RWPE2 (cell line): Measurements from ENCODE around the gene GRM4.

ENCODE experiments used
- ATAC-seq: fragments of 200-7000 bp; cut with Tn5 transposase; 3 replicates; pipeline ENCODE4 v1.9.1; 2021; ENCODE audit warnings: low read depth
- DNase-seq: peaks from one replicate; pipeline ENCODE4 v3.0.0-alpha.2; 2020; ENCODE audit warnings: low spot score
- H3K27ac ChIP-seq: fragments of 450-650 bp; 2 replicates; pipeline ENCODE4 v1.5.1; 2017; ENCODE audit warnings: mild to moderate bottlenecking; ENCODE audit not compliant: poor library complexity, severe bottlenecking
- H3K27me3 ChIP-seq: fragments of 250-450 bp; sonication (Bioruptor Pico); 2 replicates; pipeline ENCODE4 v1.5.1; 2021; ENCODE audit warnings: mild to moderate bottlenecking, moderate library complexity; ENCODE audit not compliant: insufficient read depth, poor library complexity, severe bottlenecking
- H3K36me3 ChIP-seq: fragments of 250-450 bp; sonication (Bioruptor Pico); 2 replicates; pipeline ENCODE4 v1.5.1; 2020; ENCODE audit warnings: low read depth, mild to moderate bottlenecking, moderate library complexity
- H3K4me1 ChIP-seq: fragments of 250-450 bp; sonication (Bioruptor Pico); 2 replicates; pipeline ENCODE4 v1.5.1; 2021; ENCODE audit warnings: mild to moderate bottlenecking, moderate library complexity; ENCODE audit not compliant: insufficient read depth, poor library complexity, severe bottlenecking
- H3K4me3 ChIP-seq: fragments of 250-450 bp; sonication (Bioruptor Pico); 2 replicates; pipeline ENCODE4 v1.5.1; 2021; ENCODE audit warnings: mild to moderate bottlenecking, moderate library complexity; ENCODE audit not compliant: severe bottlenecking
- H3K9me3 ChIP-seq: fragments of 250-450 bp; sonication (Bioruptor Pico); 2 replicates; pipeline ENCODE4 v1.5.1; 2021; ENCODE audit warnings: mild to moderate bottlenecking, moderate library complexity; ENCODE audit not compliant: severe bottlenecking
- TF ChIP-seq, protein P1 (sequence below): fragments of 450-650 bp; IDR thresholded peaks from one replicate; pipeline ENCODE4 v1.5.1; 2017; ENCODE audit warnings: mild to moderate bottlenecking, moderate library complexity; ENCODE audit not compliant: poor library complexity, severe bottlenecking

The GRM4 gene

GRCh38 chr6:33988121-33989015 lies 157.5 kb downstream of the GRM4 start:
- Histone ChIP-seq H3K27ac (no peak overlapping the region), H3K27me3 (no peaks in the 10 kb centered on the region), H3K36me3 (no peaks in the 10 kb centered on the region), H3K4me1 (no peaks in the 10 kb centered on the region), H3K4me3 (no peak overlapping the region), H3K9me3 (no peaks in the 10 kb centered on the region)
- DNase-seq (no peak), ATAC-seq (no peak)
- TF ChIP-seq, protein P1, sequence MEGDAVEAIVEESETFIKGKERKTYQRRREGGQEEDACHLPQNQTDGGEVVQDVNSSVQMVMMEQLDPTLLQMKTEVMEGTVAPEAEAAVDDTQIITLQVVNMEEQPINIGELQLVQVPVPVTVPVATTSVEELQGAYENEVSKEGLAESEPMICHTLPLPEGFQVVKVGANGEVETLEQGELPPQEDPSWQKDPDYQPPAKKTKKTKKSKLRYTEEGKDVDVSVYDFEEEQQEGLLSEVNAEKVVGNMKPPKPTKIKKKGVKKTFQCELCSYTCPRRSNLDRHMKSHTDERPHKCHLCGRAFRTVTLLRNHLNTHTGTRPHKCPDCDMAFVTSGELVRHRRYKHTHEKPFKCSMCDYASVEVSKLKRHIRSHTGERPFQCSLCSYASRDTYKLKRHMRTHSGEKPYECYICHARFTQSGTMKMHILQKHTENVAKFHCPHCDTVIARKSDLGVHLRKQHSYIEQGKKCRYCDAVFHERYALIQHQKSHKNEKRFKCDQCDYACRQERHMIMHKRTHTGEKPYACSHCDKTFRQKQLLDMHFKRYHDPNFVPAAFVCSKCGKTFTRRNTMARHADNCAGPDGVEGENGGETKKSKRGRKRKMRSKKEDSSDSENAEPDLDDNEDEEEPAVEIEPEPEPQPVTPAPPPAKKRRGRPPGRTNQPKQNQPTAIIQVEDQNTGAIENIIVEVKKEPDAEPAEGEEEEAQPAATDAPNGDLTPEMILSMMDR: no peak

DNA sequence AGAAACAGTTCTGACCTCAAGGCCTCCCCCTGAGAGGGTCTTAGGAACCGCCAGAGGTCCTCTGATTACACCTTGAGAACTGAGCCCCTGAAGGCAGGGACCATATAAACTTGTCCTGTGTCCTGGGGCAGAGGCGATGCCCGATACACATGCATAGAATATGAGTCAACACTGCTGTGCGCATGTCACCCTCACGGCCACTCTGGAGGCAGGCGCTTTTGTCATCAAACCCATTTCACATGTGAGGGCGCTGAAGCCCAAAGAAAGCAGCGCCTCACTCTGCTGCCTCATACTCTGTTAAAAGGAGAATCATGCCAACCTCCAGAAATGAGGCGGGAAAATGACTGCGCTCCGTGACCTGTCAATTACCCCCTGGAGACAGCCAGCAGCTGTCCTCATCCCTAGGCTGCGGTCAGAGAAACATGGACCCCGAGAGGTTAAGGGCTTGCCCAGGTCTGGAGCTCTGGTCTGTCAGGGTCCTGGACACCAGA lies 158.3 kb downstream of the GRM4 start:
- TF ChIP-seq, protein P1: no peak
- H3K27me3 ChIP-seq: no peaks in the 10 kb centered on the region

DNA sequence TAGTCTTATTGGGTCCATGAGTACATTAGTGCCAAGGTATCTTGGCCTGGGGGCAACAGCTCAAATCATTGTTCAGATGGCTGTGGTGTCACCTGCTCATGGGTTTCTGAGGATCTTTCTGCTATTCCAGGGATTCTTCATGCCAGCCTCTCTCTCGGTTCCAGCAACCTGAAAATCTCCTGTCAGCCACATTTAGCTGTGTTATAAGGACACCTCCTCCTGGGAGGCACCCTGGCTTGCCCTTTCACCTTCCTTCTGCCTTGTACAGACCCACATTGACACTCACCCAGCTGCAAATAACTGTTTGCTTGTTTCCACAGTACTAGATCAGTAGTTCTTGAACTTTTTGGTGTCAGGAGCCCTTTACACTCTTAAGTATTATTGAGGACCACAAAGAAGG lies 159.9 kb downstream of the GRM4 start:
- DNase-seq (no peak), ATAC-seq (no peak)
- Histone ChIP-seq H3K27ac (no peak overlapping the region), H3K9me3 (no peaks in the 10 kb centered on the region), H3K4me1 (no peaks in the 10 kb centered on the region), H3K4me3 (no peak overlapping the region), H3K27me3 (no peaks in the 10 kb centered on the region), H3K36me3 (no peaks in the 10 kb centered on the region)
- TF ChIP-seq, protein P1: no peak

More for the DNA sequence above, 158.3 kb downstream of the GRM4 start:
- Histone ChIP-seq H3K36me3 (no peaks in the 10 kb centered on the region), H3K9me3 (no peaks in the 10 kb centered on the region), H3K4me3 (no peak overlapping the region), H3K4me1 (no peaks in the 10 kb centered on the region), H3K27ac (no peak overlapping the region)
- DNase-seq (no peak), ATAC-seq (no peak)

GRCh38 chr6:33985313-33985751 lies 160.6 kb downstream of the GRM4 start:
- TF ChIP-seq, protein P1: no peak
- no peaks in the 10 kb centered on the region for H3K27me3 ChIP-seq
- H3K4me1 ChIP-seq: no peaks in the 10 kb centered on the region
- H3K36me3 ChIP-seq: no peaks in the 10 kb centered on the region
- H3K27ac ChIP-seq: no peak overlapping the region
- DNase-seq (no peak), ATAC-seq (no peak)
- H3K9me3 ChIP-seq: no peaks in the 10 kb centered on the region
- H3K4me3 ChIP-seq: no peak overlapping the region
